Dedifferentiated amniotic fluid mesenchymal stem cell (primary cell): ENCODE results near the gene ANKRD11.

Source experiments
- DNase-seq: peaks from one replicate; pipeline ENCODE4 v3.0.0-alpha.2; 2016; ENCODE audit errors: extremely low spot score

ANKRD11 gene

DNA sequence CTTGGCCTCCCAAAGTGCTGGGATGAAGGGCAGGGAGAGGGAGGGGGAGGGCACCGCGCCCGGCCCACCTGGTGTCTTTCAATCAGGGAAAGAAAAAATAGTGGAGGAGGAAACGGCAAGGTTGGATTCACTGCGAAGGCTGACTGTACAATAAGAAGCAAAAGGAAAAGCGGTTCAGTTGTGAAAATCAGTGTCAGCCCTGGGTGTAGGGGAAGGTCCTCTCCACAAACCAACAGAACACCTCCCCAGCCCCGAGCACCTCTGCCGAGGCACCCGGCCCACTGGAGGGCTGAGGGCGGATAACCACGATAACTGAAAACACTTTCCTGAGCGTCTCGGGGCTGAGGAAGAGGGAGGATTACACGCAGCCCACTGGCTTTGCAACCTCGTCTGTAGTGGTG, 16.4 kb upstream of the ANKRD11 start:
- no peak for DNase-seq

DNA sequence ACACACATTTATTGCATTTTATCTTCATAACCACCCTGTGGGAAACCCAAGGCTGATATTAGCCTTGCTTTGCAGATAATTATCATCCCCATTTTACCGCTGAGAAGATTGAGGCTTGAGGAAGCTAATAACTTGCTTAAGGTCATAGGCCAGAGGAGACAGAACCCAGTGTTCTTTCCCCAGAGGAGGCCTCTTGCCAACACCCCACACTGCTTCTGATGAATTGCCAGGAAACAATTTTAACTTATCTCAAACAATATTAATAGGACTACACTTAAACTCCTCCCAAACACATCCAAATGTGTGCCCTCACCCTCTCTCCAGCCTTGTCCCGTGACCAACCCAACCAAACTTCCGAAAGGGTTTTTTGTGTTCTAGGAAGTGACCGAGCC, 15.7 kb upstream of the ANKRD11 start:
- no peak for DNase-seq

GRCh38 chr16:89505204-89506112, 15.1 kb upstream of the ANKRD11 start:
- no peak for DNase-seq

- no peak for DNase-seq
Measured at GRCh38 chr16:89504091-89504490, 13.7 kb upstream of the ANKRD11 start.

DNA sequence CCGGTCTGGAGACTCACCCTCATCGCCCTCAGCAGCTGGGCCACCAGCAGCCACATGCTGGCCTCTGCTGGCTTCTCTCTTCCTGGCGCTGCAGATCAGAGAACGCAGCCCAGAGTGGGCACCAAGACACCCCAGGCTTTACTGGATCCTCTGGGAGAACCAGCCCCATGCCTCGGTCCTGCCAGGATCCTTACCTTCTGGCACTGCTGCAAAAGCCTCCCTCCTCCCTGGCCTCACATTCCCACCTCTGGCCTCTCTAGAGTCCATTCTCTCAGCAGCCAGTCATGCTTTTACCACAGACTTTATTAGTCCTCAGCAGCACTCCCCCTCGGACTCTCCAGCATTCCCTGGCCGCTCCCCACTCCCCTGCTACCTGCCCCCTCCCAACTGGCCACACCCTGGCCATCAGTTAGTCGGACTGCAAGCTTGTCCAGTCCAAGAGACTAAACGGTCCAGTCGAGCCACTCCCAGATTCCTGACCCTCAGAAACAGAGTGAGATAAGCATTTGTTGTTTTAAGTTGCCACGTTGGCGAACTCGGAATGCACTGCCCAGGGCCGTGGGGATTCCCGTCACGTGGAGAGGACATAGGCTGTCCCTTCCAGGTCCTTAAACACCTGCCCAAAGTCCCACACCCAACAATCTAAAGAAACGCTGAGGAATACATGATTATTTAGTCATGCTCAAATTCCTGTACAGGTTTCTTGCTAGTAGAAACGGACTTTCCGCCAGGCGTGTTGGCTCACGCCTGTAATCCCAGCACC, 11.9 kb upstream of the ANKRD11 start:
- no peak for DNase-seq

- DNase-seq: no peak
Measured at GRCh38 chr16:89499767-89500166, 9.4 kb upstream of the ANKRD11 start.

DNA sequence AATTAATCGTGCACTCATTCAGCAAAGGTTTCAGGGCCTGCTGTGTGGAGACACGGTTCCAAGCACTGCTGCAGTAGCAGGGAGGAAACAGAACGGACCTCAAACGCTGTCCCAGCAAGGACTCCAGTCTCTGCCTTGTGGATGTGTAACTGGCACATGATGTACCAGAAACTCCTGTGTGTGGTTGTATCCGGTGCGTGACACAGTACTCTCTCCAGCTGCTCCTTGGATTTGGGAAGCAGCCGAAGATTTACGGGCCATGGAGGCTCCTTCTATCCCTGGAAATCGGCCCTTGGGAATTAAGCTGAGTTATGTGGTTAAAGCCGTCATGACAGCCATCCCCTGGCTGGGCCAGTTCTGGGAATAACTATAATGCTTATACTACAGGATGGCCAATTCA, 8.5 kb upstream of the ANKRD11 start:
- no peak for DNase-seq

GRCh38 chr16:89495121-89495520, 4.8 kb upstream of the ANKRD11 start:
- DNase-seq: peak; percentile 44

GRCh38 chr16:89493776-89494175, 3.4 kb upstream of the ANKRD11 start:
- DNase-seq: no peak

DNA sequence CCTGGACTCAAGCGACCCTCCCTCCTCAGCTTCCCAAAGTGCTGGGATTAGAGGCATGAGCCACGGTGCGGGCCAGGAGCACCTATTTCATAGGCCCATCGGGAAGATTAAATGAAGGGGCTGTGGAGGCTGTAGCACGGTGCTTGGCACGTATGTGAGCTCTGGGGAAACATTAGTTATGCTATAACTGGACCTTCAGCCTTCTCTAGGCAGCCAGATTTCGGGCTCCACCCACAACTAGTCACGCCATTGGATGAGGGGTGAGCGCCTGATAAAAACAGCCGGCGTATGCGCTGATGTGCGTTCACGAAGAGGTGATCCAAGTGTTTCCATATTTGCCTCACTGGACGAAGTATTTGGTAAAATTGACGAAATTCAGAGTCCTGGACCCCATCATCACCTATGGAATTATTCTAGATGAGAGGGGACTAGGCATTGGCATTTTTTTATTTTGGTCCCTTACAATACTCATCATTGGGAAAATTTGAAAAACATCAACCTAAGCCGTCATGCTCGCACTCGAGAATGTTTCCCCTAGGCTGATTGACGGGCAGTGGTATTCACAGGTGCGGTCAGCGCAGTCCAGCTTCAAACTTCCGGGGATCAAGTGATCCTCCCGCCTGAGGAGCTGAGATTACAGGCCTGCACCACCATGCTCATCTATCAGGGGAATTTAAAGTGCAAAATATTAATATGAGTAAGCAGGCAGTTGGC, 1.8 kb upstream of the ANKRD11 start:
- DNase-seq: no peak

DNA sequence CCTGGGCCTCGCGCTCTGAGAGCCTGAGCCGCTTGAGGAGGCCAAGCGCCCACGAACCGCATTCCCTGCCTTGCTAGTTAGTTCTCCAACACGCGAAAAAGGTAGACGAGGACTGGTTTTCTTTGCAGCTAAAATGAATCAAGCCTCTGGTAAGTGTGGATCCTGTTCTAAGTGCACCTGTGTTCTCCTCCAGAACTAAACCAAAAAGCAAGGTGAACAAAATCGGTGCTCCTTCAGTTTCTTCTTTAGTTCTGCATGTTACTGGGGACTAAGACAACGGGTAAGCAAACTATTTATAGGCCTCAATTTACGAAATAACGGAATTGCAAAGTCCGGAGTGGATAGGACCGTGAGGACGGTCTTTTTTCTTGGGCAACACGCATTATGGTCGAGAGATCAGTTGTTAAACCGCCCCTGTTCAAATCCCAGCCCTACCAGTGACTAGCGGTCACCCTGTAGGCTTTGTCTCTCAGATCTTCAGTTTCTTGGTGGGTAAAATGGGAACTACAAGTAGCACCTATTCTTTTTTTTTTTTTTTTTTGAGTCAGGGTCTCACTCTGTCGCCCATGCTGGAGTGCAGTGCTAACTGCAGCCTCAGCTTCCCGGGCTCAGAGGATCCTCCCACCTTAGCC, 993 bp upstream of the ANKRD11 start:
- DNase-seq: no peak

GRCh38 chr16:89489898-89490438, 393 bp downstream of the ANKRD11 start:
- no peak for DNase-seq

DNA sequence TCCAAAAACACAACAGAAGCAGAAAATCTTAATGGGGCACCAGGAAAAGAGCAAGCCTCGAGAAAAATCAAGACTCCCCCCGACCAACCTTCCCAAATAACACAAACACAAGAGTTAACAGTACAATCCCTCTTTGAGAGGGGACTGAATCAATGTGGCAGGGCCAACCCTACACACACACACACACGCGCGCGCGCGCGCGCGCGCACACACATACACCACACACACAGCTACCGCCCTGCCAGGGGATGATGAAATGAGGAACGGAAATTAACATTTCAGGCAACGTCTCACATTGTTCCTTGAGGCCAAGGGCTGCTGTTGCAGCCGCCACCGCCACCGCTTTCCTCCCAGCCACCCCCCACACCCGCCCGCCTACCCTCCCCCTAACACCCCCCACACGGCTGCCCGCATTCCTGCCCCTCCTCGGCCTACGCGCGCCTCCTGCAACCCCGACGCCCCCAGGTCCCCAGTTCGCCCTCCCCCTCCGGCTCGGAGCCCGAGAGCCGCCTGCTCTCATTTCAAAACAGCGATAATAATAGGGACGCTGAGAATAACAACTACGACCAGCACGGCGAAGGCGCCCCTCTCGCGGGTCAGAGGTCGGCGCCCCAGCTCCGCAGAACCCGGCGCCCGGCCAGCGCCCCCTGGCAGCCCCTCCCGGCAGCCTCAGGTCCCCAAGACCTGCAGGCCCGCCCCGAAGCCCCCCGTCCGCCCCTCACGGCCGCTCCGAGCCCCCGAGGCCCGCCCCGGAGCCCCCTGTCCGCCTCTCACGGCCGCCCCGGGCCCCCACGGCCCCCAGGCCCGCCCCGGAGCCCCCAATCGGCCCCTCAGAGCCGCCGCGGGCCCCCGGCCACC, 1.1 kb downstream of the ANKRD11 start:
- peak; percentile 93 for DNase-seq

DNA sequence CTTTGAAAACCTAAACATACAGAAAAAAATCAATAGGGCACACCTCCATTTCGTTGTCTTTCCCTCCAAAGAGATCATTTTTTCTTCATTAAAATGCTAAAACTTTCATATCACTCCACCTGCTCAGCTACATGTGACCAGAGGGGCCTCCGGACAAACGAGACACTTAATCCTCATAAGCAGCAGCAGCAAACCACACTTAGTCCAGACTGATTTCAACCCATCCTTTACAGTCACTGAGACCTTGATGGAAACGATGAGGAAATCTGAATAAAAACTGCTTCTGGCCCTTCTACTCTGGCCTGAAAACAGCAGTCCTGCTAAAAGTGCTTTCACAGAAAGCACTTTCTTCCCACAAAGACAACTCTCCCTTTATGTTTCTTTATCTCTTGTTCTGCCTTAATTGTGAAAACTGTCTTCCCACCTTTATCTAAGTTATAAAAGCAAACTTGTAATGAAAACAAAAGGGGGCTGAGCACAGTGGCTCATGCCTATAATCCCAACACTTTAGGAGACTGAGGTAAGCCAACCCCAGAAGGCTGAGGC, 4.6 kb downstream of the ANKRD11 start:
- DNase-seq: no peak

DNA sequence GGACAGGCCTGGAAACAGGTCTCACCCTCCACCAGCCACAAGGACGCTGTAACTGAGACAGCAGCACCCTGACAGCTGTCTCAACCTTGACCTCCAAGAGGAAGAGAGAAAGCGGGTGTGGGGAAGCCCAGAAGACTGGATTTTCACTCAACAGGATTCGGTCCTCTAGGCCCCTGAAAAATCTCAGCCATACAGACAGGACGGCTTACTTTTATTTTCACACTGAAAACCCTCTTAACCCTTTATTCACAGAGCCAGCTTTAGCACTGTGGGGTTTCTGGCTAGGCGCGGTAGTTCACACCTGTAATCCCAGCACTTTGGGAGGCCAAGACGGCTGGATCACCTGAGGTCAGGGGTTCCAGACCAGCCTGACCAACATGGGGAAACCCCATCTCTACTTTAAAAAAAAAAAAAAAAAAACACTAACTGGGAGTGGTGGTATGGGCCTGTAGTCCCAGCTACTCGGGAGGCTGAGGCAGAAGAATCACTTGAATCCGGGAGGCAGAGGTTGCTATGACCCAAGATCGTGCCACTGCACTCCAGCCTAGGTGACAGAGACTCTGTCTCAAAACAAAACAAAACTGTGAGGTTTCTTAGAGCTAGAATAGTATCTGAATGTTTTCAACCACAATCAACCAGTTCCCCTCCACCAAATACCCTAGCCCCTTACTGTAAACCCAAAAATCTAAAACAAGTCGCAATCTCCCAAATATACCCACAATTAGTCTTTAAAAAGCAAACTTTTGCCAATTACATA, 5.3 kb downstream of the ANKRD11 start:
- no peak for DNase-seq

DNA sequence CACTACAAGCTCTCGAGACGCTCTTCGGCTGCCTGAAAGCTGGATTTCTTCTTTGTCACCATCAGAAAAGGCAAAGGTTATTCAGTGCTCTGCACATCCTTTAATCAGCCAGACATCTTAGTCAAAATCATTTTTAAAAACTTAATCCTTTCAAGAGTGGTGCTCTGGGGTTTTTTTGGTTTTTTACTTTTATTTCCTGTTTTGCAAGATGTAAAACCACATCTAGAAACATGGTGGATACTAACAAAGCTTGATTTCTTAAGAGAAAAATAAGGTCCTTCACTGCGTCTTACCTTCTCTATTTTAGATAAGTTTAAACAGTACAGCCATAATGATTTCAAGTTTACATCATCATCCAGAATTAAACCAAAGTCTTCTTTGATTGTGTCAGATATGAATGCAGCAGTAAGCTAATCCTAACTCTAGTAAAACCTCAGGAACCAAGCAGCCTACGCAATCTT, 6.3 kb downstream of the ANKRD11 start:
- no peak for DNase-seq

DNA sequence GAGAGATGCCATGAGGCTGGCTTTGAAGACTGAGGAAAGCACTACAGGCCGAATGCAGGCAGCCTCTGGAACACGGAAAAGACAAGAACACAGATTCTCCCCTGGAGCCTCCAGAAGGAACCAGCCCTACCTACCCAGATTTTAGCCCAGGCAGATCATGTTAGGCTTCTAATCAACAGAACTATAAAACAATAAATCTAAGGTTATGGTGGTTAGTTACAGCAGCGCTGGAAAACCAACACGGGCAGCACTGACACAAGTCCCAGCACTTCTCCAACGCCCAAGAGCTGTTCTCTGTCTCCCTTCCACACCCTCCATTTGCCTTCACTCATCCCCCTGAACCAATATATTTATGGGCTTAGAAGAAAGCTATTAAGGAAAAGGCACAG, 7.5 kb downstream of the ANKRD11 start:
- DNase-seq: no peak

GRCh38 chr16:89482150-89482816, 8.1 kb downstream of the ANKRD11 start:
- no peak for DNase-seq

GRCh38 chr16:89481356-89481955, 8.9 kb downstream of the ANKRD11 start:
- no peak for DNase-seq
